SK-N-SH treated with all-trans-retinoic acid at 6 μM for 48 hours (cell line): ENCODE measurements around the gene GPC6.

Experiments
- ATAC-seq: fragments of 200-7000 bp; cut with Tn5 transposase; 3 replicates; pipeline ENCODE4 v1.9.1; 2020; ENCODE audit warnings: mild to moderate bottlenecking, moderate library complexity
- ARNTL ChIP-seq: fragments of 450-650 bp; formaldehyde crosslinking; IDR thresholded peaks from 2 replicates; pipeline ENCODE4 v1.5.0; 2020; ENCODE audit warnings: low read depth, mild to moderate bottlenecking, moderate library complexity, borderline replicate concordance
- BACH2 ChIP-seq: fragments of 250-450 bp; sonication (Bioruptor Pico); IDR thresholded peaks from 2 replicates; pipeline ENCODE4 v1.9.0; 2021; ENCODE audit warnings: mild to moderate bottlenecking, borderline replicate concordance
- ESRRG ChIP-seq: fragments of 250-450 bp; sonication (Bioruptor Pico); IDR thresholded peaks from 2 replicates; pipeline ENCODE4 v1.6.1; 2021; ENCODE audit warnings: mild to moderate bottlenecking
- GLIS3 ChIP-seq: fragments of 250-450 bp; sonication (Bioruptor Pico); IDR thresholded peaks from 2 replicates; pipeline ENCODE4 v1.5.0; 2020; ENCODE audit warnings: mild to moderate bottlenecking, moderate library complexity
- ISL1 ChIP-seq: fragments of 250-450 bp; sonication (Bioruptor Pico); IDR thresholded peaks from 2 replicates; pipeline ENCODE4 v2.1.2; 2022; ENCODE audit warnings: mild to moderate bottlenecking, moderate library complexity
- OSR1 ChIP-seq: fragments of 250-450 bp; sonication (Bioruptor Pico); IDR thresholded peaks from 2 replicates; pipeline ENCODE4 v1.8.0; 2022; ENCODE audit warnings: moderate library complexity, mild to moderate bottlenecking, inconsistent platforms
- TCF4 ChIP-seq: fragments of 250-450 bp; sonication (Bioruptor Pico); IDR thresholded peaks from 2 replicates; pipeline ENCODE4 v1.8.0; 2021; ENCODE audit warnings: mild to moderate bottlenecking, moderate library complexity, borderline replicate concordance
- TOX ChIP-seq: fragments of 250-450 bp; sonication (Bioruptor Pico); IDR thresholded peaks from 2 replicates; pipeline ENCODE4 v1.8.0; 2021; ENCODE audit warnings: mild to moderate bottlenecking, moderate library complexity, borderline replicate concordance
- ZC3H10 ChIP-seq: fragments of 250-450 bp; sonication (Bioruptor Pico); IDR thresholded peaks from 2 replicates; pipeline ENCODE4 v1.5.1; 2021; ENCODE audit warnings: mild to moderate bottlenecking, moderate library complexity
- ZFP3 ChIP-seq: fragments of 250-450 bp; sonication (Bioruptor Pico); IDR thresholded peaks from 2 replicates; pipeline ENCODE4 v1.5.0; 2020; ENCODE audit warnings: mild to moderate bottlenecking, moderate library complexity
- ZFP30 ChIP-seq: fragments of 450-650 bp; formaldehyde crosslinking; IDR thresholded peaks from 2 replicates; pipeline ENCODE4 v1.5.0; 2022; ENCODE audit warnings: mild to moderate bottlenecking, moderate library complexity
- ZNF70 ChIP-seq: fragments of 450-650 bp; formaldehyde crosslinking; IDR thresholded peaks from 2 replicates; pipeline ENCODE4 v1.5.0; 2020; ENCODE audit warnings: mild to moderate bottlenecking, moderate library complexity
- ZNF8 ChIP-seq: fragments of 450-650 bp; formaldehyde crosslinking; IDR thresholded peaks from 2 replicates; pipeline ENCODE4 v1.5.0; 2020; ENCODE audit warnings: mild to moderate bottlenecking, moderate library complexity
- TF ChIP-seq, protein P1 (sequence below): fragments of 250-450 bp; sonication (Bioruptor Pico); IDR thresholded peaks from 2 replicates; pipeline ENCODE4 v1.5.0; 2020; ENCODE audit warnings: mild to moderate bottlenecking, moderate library complexity
- TF ChIP-seq, protein P2 (sequence below): fragments of 250-450 bp; sonication (Bioruptor Pico); IDR thresholded peaks from 2 replicates; pipeline ENCODE4 v1.5.1; 2020; ENCODE audit warnings: low read depth, mild to moderate bottlenecking, moderate library complexity
- TF ChIP-seq, protein P3 (sequence below): fragments of 250-450 bp; sonication (Bioruptor Pico); IDR thresholded peaks from 2 replicates; pipeline ENCODE4 v1.8.0; 2021; ENCODE audit warnings: low read depth, mild to moderate bottlenecking, moderate library complexity, borderline replicate concordance
- TF ChIP-seq, protein P4 (sequence below): fragments of 250-450 bp; sonication (Bioruptor Pico); IDR thresholded peaks from 2 replicates; pipeline ENCODE4 v1.5.1; 2021; ENCODE audit warnings: mild to moderate bottlenecking, moderate library complexity
- TF ChIP-seq, protein P5 (sequence below): fragments of 250-450 bp; sonication (Bioruptor Pico); IDR thresholded peaks from 2 replicates; pipeline ENCODE4 v1.8.0; 2020; ENCODE audit warnings: mild to moderate bottlenecking, moderate library complexity, borderline replicate concordance

Gene GPC6

DNA sequence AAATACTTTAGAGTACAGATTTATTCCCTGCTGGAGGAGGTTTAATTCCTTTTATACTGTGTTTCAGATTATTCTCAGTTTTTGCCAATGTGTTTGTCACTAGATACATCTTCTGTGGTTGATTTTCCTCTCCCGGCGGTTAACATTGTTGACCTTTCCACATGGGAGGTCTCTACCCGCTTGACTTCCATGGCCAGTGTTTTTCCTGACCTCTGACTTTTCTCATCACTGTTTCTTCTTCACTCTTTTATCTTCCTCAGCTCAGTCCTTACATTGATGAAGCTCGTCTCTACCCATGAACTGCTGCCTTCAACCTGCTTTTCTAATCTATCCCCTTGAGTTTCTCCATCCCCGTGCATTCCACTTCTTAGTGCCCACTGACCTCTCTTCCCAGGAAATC, 517.4 kb downstream of the GPC6 start:
- TF ChIP-seq GLIS3 (CRISPR knock-in tag) (no peak), ISL1 (CRISPR knock-in tag) (no peak), ZC3H10 (no peak), ZNF8 (no peak), ARNTL (CRISPR knock-in tag) (no peak)
- TF ChIP-seq, protein P1, sequence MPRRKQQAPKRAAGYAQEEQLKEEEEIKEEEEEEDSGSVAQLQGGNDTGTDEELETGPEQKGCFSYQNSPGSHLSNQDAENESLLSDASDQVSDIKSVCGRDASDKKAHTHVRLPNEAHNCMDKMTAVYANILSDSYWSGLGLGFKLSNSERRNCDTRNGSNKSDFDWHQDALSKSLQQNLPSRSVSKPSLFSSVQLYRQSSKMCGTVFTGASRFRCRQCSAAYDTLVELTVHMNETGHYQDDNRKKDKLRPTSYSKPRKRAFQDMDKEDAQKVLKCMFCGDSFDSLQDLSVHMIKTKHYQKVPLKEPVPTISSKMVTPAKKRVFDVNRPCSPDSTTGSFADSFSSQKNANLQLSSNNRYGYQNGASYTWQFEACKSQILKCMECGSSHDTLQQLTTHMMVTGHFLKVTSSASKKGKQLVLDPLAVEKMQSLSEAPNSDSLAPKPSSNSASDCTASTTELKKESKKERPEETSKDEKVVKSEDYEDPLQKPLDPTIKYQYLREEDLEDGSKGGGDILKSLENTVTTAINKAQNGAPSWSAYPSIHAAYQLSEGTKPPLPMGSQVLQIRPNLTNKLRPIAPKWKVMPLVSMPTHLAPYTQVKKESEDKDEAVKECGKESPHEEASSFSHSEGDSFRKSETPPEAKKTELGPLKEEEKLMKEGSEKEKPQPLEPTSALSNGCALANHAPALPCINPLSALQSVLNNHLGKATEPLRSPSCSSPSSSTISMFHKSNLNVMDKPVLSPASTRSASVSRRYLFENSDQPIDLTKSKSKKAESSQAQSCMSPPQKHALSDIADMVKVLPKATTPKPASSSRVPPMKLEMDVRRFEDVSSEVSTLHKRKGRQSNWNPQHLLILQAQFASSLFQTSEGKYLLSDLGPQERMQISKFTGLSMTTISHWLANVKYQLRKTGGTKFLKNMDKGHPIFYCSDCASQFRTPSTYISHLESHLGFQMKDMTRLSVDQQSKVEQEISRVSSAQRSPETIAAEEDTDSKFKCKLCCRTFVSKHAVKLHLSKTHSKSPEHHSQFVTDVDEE: no peak
- no peak for ATAC-seq

DNA sequence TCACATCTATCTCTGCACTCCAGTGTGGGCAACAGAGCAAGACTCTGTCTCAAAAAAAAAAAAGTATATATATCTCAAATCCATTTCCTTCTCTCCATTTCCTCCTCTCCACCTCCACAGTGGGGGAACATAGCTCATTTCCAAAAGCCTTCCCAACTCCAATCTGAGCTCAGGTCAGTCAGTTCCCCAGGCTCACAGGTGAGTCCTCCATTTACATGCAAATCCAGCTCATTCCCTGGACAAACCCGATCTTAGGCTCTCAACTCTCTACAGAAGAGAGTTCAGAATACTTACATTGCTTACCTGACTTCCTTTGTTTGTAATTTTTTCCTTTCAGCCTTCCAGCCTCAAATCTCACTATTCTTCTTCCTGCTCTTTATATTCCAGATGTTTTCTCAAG, 518.3 kb downstream of the GPC6 start:
- TF ChIP-seq ESRRG: no peak
- TF ChIP-seq, protein P2, sequence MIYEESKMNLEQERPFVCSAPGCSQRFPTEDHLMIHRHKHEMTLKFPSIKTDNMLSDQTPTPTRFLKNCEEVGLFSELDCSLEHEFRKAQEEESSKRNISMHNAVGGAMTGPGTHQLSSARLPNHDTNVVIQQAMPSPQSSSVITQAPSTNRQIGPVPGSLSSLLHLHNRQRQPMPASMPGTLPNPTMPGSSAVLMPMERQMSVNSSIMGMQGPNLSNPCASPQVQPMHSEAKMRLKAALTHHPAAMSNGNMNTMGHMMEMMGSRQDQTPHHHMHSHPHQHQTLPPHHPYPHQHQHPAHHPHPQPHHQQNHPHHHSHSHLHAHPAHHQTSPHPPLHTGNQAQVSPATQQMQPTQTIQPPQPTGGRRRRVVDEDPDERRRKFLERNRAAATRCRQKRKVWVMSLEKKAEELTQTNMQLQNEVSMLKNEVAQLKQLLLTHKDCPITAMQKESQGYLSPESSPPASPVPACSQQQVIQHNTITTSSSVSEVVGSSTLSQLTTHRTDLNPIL (CRISPR knock-in tag): no peak
- no peak for TF ChIP-seq ZFP30 (CRISPR knock-in tag)
- no peak for TF ChIP-seq TCF4 (CRISPR knock-in tag)
- TF ChIP-seq, protein P3, sequence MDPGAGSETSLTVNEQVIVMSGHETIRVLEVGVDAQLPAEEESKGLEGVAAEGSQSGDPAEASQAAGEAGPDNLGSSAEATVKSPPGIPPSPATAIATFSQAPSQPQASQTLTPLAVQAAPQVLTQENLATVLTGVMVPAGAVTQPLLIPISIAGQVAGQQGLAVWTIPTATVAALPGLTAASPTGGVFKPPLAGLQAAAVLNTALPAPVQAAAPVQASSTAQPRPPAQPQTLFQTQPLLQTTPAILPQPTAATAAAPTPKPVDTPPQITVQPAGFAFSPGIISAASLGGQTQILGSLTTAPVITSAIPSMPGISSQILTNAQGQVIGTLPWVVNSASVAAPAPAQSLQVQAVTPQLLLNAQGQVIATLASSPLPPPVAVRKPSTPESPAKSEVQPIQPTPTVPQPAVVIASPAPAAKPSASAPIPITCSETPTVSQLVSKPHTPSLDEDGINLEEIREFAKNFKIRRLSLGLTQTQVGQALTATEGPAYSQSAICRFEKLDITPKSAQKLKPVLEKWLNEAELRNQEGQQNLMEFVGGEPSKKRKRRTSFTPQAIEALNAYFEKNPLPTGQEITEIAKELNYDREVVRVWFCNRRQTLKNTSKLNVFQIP (CRISPR knock-in tag): no peak
- no peak for TF ChIP-seq ZNF70 (CRISPR knock-in tag)
- no peak for TF ChIP-seq ZNF8
- TF ChIP-seq, protein P4, sequence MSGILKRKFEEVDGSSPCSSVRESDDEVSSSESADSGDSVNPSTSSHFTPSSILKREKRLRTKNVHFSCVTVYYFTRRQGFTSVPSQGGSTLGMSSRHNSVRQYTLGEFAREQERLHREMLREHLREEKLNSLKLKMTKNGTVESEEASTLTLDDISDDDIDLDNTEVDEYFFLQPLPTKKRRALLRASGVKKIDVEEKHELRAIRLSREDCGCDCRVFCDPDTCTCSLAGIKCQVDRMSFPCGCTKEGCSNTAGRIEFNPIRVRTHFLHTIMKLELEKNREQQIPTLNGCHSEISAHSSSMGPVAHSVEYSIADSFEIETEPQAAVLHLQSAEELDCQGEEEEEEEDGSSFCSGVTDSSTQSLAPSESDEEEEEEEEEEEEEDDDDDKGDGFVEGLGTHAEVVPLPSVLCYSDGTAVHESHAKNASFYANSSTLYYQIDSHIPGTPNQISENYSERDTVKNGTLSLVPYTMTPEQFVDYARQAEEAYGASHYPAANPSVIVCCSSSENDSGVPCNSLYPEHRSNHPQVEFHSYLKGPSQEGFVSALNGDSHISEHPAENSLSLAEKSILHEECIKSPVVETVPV: no peak
- TF ChIP-seq, protein P5, sequence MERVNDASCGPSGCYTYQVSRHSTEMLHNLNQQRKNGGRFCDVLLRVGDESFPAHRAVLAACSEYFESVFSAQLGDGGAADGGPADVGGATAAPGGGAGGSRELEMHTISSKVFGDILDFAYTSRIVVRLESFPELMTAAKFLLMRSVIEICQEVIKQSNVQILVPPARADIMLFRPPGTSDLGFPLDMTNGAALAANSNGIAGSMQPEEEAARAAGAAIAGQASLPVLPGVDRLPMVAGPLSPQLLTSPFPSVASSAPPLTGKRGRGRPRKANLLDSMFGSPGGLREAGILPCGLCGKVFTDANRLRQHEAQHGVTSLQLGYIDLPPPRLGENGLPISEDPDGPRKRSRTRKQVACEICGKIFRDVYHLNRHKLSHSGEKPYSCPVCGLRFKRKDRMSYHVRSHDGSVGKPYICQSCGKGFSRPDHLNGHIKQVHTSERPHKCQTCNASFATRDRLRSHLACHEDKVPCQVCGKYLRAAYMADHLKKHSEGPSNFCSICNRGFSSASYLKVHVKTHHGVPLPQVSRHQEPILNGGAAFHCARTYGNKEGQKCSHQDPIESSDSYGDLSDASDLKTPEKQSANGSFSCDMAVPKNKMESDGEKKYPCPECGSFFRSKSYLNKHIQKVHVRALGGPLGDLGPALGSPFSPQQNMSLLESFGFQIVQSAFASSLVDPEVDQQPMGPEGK (CRISPR knock-in tag): no peak
- no peak for TF ChIP-seq ZFP3
- TF ChIP-seq, all 23 proteins: peak for 0
- no peak for ATAC-seq

DNA sequence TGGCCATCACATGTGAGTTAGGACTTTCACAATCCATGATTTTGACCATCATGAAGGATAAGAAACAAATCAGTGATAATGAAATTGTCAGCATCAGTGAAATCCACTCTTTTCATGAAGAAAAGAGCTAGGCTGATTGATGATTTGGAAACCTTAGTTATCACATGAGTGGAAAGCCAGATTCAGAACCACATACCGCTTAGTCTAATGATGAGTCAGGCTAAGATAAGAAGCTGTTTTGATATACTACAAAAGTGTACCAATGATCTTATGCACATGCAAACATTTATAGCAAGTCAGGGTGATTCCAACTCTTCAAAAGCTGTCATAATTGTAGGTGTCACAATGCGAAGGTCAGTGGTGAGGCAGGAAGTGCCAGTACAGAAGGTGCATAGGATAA, 519.3 kb downstream of the GPC6 start:
- no peak for ATAC-seq
- TF ChIP-seq OSR1 (CRISPR knock-in tag) (no peak), GLIS3 (CRISPR knock-in tag) (no peak), BACH2 (CRISPR knock-in tag) (no peak), ZNF8 (no peak), ARNTL (CRISPR knock-in tag) (no peak), ZFP30 (CRISPR knock-in tag) (no peak), TOX (no peak)
- TF ChIP-seq, protein P4: no peak
- TF ChIP-seq, protein P1: no peak
